ENCODE measurements around the gene ALG14. TPM values are rescaled to one million over a fixed set of nuclear protein-coding genes. Genes with fewer than 3 reads are reported as not detected.
A peak's percentile ranks its signal among the peaks of the same experiment; 100 is the strongest.

ALG14 gene
- total and polyA plus RNA-seq, 7 experiments from 2014 or later = 1.1 to 3.2 (median 1.7) TPM

GRCh38 chr1:95108792-95109191, 36.0 kb upstream of the ALG14 start:
- Mint-ChIP-seq H3K27ac (no peak overlapping the region), H3K27me3 (peaks cover 15 to 27% (median 21%) of the 10 kb centered on the region in 5 donors)

DNA sequence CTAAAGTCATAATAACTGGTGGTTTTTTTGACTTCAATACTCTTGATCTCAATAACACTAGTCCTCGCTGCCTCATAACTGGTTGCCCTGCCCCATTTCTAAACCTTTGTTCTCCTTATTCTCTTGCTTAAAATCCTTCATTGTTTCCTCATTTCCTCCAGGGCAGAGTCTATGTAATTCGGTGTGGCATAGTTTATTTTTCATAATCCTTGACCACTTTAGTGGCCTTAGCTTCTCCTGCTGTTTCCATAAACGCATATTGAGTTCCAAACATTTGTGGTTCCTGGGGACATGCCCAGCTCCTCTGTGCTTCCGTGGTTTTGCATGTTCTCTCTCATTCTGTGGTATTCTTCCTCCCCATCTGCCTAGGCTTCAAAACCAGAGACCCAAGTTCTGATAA, 25.4 kb upstream of the ALG14 start:
- Mint-ChIP-seq H3K27ac (peak overlapping the region in 1 of 9 donors; percentile 44), H3K4me3 (no peak overlapping the region), H3K4me1 (no peaks in the 10 kb centered on the region), H3K9me3 (no peaks in the 10 kb centered on the region), H3K27me3 (peaks cover 0 to 11% (median 6%) of the 10 kb centered on the region in 5 donors), H3K36me3 (no peaks in the 10 kb centered on the region)
- Histone ChIP-seq H3K4me1 (ENCODE audit: control insufficient read depth in 2 of 2, insufficient read depth in 2 of 2, low read length in 2 of 2) (no peaks in the 10 kb centered on the region), H3K27ac (ENCODE audit: low read depth, low read length) (no peak overlapping the region), H3K4me3 (ENCODE audit: low read length) (no peak overlapping the region), H3K36me3 (ENCODE audit: control insufficient read depth in 2 of 3, insufficient read depth in 3 of 3, low read length in 3 of 3) (no peaks in the 10 kb centered on the region), H3K27me3 (ENCODE audit: control insufficient read depth in 2 of 2, insufficient read depth in 2 of 2, low read length in 2 of 2) (no peaks in the 10 kb centered on the region), H3K9me3 (ENCODE audit: control insufficient read depth in 2 of 3, low read length in 3 of 3) (no peaks in the 10 kb centered on the region)
- no peak for DNase-seq
- ChIA-PET POLR2A (no interaction called here), CTCF (no interaction called here)
- intact Hi-C loops (cut with micrococcal nuclease) = no loop called here
- no peak for ATAC-seq

More at GRCh38 chr1:95108792-95109191, 36.0 kb upstream of the ALG14 start:
- Histone ChIP-seq H3K4me3 (ENCODE audit: low read length) (no peak overlapping the region), H3K36me3 (ENCODE audit: control insufficient read depth in 2 of 3, insufficient read depth in 3 of 3, low read length in 3 of 3) (no peaks in the 10 kb centered on the region), H3K27me3 (ENCODE audit: control insufficient read depth in 2 of 2, insufficient read depth in 2 of 2, low read length in 2 of 2) (no peaks in the 10 kb centered on the region), H3K9me3 (ENCODE audit: control insufficient read depth in 2 of 3, low read length in 3 of 3) (no peaks in the 10 kb centered on the region), H3K27ac (ENCODE audit: low read depth, low read length) (no peak overlapping the region), H3K4me1 (ENCODE audit: control insufficient read depth in 2 of 2, insufficient read depth in 2 of 2, low read length in 2 of 2) (no peaks in the 10 kb centered on the region)
- ChIA-PET CTCF (no interaction called here), POLR2A (no interaction called here)
- H3K36me3 Mint-ChIP-seq = no peaks in the 10 kb centered on the region
- H3K4me1 Mint-ChIP-seq = no peaks in the 10 kb centered on the region
- ATAC-seq (no peak), DNase-seq (no peak)
- H3K4me3 Mint-ChIP-seq = no peak overlapping the region
- intact Hi-C loops (cut with micrococcal nuclease) = no loop called here
- H3K9me3 Mint-ChIP-seq = peaks cover 0 to 2% (median 0%) of the 10 kb centered on the region in 11 donors

DNA sequence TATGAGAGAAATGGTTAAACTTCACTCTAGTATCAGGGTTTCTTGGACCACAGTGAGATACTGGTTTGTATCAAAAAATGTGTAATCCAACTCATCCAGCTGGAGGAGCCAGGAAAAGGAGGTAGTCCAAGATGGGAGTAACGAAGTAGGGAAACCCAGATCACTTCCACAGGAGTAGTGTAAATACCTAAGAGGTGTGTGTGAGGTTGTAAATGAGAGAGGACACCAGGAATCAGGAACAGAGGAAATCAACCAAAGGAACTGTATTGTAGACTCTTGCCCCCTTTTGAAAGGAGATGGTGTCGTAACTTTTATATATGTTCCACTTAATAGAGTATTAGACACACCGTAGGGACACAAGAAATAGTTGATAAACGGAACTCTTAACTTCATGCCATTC, 24.7 kb upstream of the ALG14 start:
- POLR2A ChIA-PET = interaction anchor here (0.6 kb wide), 1 partner anchor 71 kb away, joined by 3 read pairs; no protein-coding TSS in a partner anchor
- no peak overlapping the region for H3K4me3 ChIP-seq (ENCODE audit: low read length)
- H3K27me3 ChIP-seq (ENCODE audit: control insufficient read depth in 2 of 2, insufficient read depth in 2 of 2, low read length in 2 of 2) = no peaks in the 10 kb centered on the region
- H3K9me3 ChIP-seq (ENCODE audit: control insufficient read depth in 2 of 3, low read length in 3 of 3) = no peaks in the 10 kb centered on the region
- Mint-ChIP-seq H3K4me3 (no peak overlapping the region), H3K36me3 (no peaks in the 10 kb centered on the region), H3K27me3 (peaks cover 0 to 11% (median 5%) of the 10 kb centered on the region in 5 donors), H3K4me1 (no peaks in the 10 kb centered on the region), H3K9me3 (no peaks in the 10 kb centered on the region), H3K27ac (no peak overlapping the region)
- CTCF ChIA-PET = no interaction called here
- H3K36me3 ChIP-seq (ENCODE audit: control insufficient read depth in 2 of 3, insufficient read depth in 3 of 3, low read length in 3 of 3) = no peaks in the 10 kb centered on the region
- intact Hi-C loops (cut with micrococcal nuclease) = no loop called here
- DNase-seq = no peak
- ATAC-seq = no peak
- no peaks in the 10 kb centered on the region for H3K4me1 ChIP-seq (ENCODE audit: control insufficient read depth in 2 of 2, insufficient read depth in 2 of 2, low read length in 2 of 2)
- H3K27ac ChIP-seq (ENCODE audit: low read depth, low read length) = no peak overlapping the region

DNA sequence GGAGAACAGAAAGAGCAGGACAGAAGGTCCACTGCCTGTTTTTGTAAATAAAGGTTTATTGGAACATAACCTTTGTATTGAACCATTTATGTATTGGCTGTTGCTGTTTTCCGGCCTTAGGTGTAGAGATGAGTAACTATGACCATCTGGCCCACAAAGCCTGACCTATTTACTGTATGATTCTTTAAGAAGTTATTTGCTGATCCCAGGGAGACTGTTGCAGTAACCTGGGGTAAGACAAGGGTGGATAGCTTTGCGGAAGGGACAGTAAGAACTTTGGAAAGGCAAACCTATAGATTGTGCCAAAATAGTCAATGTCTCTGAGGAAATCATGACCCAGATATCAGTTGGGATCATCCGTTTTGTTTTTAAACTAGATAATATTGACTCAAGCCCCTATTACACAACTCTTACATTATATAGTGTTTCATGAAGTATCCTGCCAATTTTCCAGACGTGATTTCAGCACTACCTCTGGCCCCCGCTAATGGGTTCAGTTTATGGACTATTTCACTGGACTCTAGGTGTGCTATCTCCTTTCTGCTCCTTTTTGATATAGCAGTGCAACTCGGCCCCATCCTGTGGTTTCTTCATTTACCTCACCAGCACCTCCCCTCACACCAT, 23.6 kb upstream of the ALG14 start:
- H3K4me1 Mint-ChIP-seq = no peaks in the 10 kb centered on the region
- ChIA-PET POLR2A (no interaction called here), CTCF (no interaction called here)

GRCh38 chr1:95095833-95096217, 23.1 kb upstream of the ALG14 start:
- Mint-ChIP-seq H3K27ac (no peak overlapping the region), H3K4me3 (no peak overlapping the region), H3K9me3 (no peaks in the 10 kb centered on the region), H3K27me3 (peaks cover 0 to 19% (median 7%) of the 10 kb centered on the region in 5 donors), H3K4me1 (no peaks in the 10 kb centered on the region), H3K36me3 (no peaks in the 10 kb centered on the region)
- CTCF ChIA-PET = no interaction called here
- no peaks in the 10 kb centered on the region for H3K36me3 ChIP-seq (ENCODE audit: control insufficient read depth in 2 of 3, insufficient read depth in 3 of 3, low read length in 3 of 3)
- H3K4me1 ChIP-seq (ENCODE audit: control insufficient read depth in 2 of 2, insufficient read depth in 2 of 2, low read length in 2 of 2) = no peaks in the 10 kb centered on the region
- no peaks in the 10 kb centered on the region for H3K27me3 ChIP-seq (ENCODE audit: control insufficient read depth in 2 of 2, insufficient read depth in 2 of 2, low read length in 2 of 2)
- no peak overlapping the region for H3K27ac ChIP-seq (ENCODE audit: low read depth, low read length)
- POLR2A ChIA-PET = no interaction called here
- H3K9me3 ChIP-seq (ENCODE audit: control insufficient read depth in 2 of 3, low read length in 3 of 3) = no peaks in the 10 kb centered on the region
- intact Hi-C loops (cut with micrococcal nuclease) = no loop called here
- ATAC-seq = no peak
- no peak overlapping the region for H3K4me3 ChIP-seq (ENCODE audit: low read length)
- no peak for DNase-seq

More for the DNA sequence above, 23.6 kb upstream of the ALG14 start:
- no peaks in the 10 kb centered on the region for H3K36me3 ChIP-seq (ENCODE audit: control insufficient read depth in 2 of 3, insufficient read depth in 3 of 3, low read length in 3 of 3)
- no peak overlapping the region for H3K4me3 ChIP-seq (ENCODE audit: low read length)
- H3K27ac ChIP-seq (ENCODE audit: low read depth, low read length) = no peak overlapping the region
- intact Hi-C loops (cut with micrococcal nuclease) = no loop called here
- no peaks in the 10 kb centered on the region for H3K9me3 Mint-ChIP-seq
- H3K27me3 Mint-ChIP-seq = peaks cover 0 to 19% (median 5%) of the 10 kb centered on the region in 5 donors
- DNase-seq (no peak), ATAC-seq (no peak)
- no peak overlapping the region for H3K27ac Mint-ChIP-seq
- no peaks in the 10 kb centered on the region for H3K9me3 ChIP-seq (ENCODE audit: control insufficient read depth in 2 of 3, low read length in 3 of 3)
- no peaks in the 10 kb centered on the region for H3K36me3 Mint-ChIP-seq
- H3K27me3 ChIP-seq (ENCODE audit: control insufficient read depth in 2 of 2, insufficient read depth in 2 of 2, low read length in 2 of 2) = no peaks in the 10 kb centered on the region
- no peaks in the 10 kb centered on the region for H3K4me1 ChIP-seq (ENCODE audit: control insufficient read depth in 2 of 2, insufficient read depth in 2 of 2, low read length in 2 of 2)
- no peak overlapping the region for H3K4me3 Mint-ChIP-seq

- no peak overlapping the region for H3K4me3 ChIP-seq (ENCODE audit: low read length)
- no peaks in the 10 kb centered on the region for H3K36me3 ChIP-seq (ENCODE audit: control insufficient read depth in 2 of 3, insufficient read depth in 3 of 3, low read length in 3 of 3)
- H3K27me3 Mint-ChIP-seq = peaks cover 0 to 23% (median 9%) of the 10 kb centered on the region in 5 donors
- CTCF ChIA-PET = no interaction called here
- DNase-seq (no peak), ATAC-seq (no peak)
- H3K36me3 Mint-ChIP-seq = no peaks in the 10 kb centered on the region
- H3K4me1 ChIP-seq (ENCODE audit: control insufficient read depth in 2 of 2, insufficient read depth in 2 of 2, low read length in 2 of 2) = no peaks in the 10 kb centered on the region
- no peak overlapping the region for H3K4me3 Mint-ChIP-seq
- intact Hi-C loops (cut with micrococcal nuclease) = no loop called here
- H3K9me3 ChIP-seq (ENCODE audit: control insufficient read depth in 2 of 3, low read length in 3 of 3) = no peaks in the 10 kb centered on the region
- POLR2A ChIA-PET = no interaction called here
- H3K4me1 Mint-ChIP-seq = no peaks in the 10 kb centered on the region
- H3K27ac ChIP-seq (ENCODE audit: low read depth, low read length) = no peak overlapping the region
- no peaks in the 10 kb centered on the region for H3K27me3 ChIP-seq (ENCODE audit: control insufficient read depth in 2 of 2, insufficient read depth in 2 of 2, low read length in 2 of 2)
- no peaks in the 10 kb centered on the region for H3K9me3 Mint-ChIP-seq
- H3K27ac Mint-ChIP-seq = no peak overlapping the region
These were observed 22.2 kb upstream of the ALG14 start for GRCh38 chr1:95094923-95095322.

DNA sequence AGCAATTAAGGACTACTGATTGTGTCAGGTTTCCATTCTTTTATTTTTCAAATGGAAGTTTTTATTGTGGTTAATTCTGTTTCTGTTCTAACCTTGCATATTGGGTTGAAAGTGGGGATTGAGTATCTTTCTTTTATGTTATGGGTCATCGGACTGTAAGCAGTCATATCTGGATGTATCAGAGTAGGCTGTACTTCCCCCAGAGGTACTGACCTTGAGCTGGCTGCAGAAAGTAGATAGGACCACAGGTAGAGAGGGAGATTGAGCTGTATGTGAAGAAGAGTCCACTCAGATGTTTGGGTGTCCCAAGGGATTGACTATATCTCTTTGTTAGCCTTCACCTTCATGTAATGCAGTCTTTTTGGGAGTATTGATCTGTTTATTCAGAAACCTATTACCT, 20.5 kb upstream of the ALG14 start:
- no peak for DNase-seq
- Histone ChIP-seq H3K27ac (ENCODE audit: low read depth, low read length) (no peak overlapping the region), H3K4me1 (ENCODE audit: control insufficient read depth in 2 of 2, insufficient read depth in 2 of 2, low read length in 2 of 2) (no peaks in the 10 kb centered on the region), H3K27me3 (ENCODE audit: control insufficient read depth in 2 of 2, insufficient read depth in 2 of 2, low read length in 2 of 2) (no peaks in the 10 kb centered on the region), H3K36me3 (ENCODE audit: control insufficient read depth in 2 of 3, insufficient read depth in 3 of 3, low read length in 3 of 3) (no peaks in the 10 kb centered on the region), H3K9me3 (ENCODE audit: control insufficient read depth in 2 of 3, low read length in 3 of 3) (no peaks in the 10 kb centered on the region), H3K4me3 (ENCODE audit: low read length) (no peak overlapping the region)
- Mint-ChIP-seq H3K36me3 (no peaks in the 10 kb centered on the region), H3K27me3 (peaks cover 0 to 23% (median 13%) of the 10 kb centered on the region in 5 donors), H3K27ac (no peak overlapping the region), H3K4me3 (no peak overlapping the region), H3K4me1 (no peaks in the 10 kb centered on the region), H3K9me3 (peaks cover 0 to 3% (median 0%) of the 10 kb centered on the region in 11 donors)
- ATAC-seq = no peak
- ChIA-PET CTCF (no interaction called here), POLR2A (no interaction called here)
- intact Hi-C loops (cut with micrococcal nuclease) = no loop called here

Measured in naive thymus-derived CD4-positive, alpha-beta T cell (primary cell).